Thoracic aorta (tissue), 2 donors: Measurements from ENCODE around the gene FAM228B. TPM values are rescaled to one million over a fixed set of nuclear protein-coding genes. Genes with fewer than 3 reads are reported as not detected.
A peak's percentile ranks its signal among the peaks of the same experiment; 100 is the strongest.

Experiments used
- ATAC-seq: fragments of 150-250 bp; one replicate; pipeline ENCODE4 v1.8.0; 2017; ENCODE audit warnings: low read depth; ENCODE audit not compliant: insufficient number of reproducible peaks, low FRiP score
- DNase-seq: peaks from one replicate; pipeline ENCODE4 v3.0.0-alpha.2; 2020; ENCODE audit warnings: low spot score
- H3K27ac ChIP-seq, 2 donors: fragments of 200-600 bp; sonication (generic); 1 replicate in 1 of 2; 2 replicates in 1 of 2; pipeline ENCODE4 v1.5.1; 2016; ENCODE audit warnings: mild to moderate bottlenecking in 2 of 2, moderate library complexity in 2 of 2
- H3K27me3 ChIP-seq: fragments of 200-600 bp; sonication (generic); replicated peaks from 2 replicates; pipeline ENCODE4 v1.6.0; 2016; ENCODE audit warnings: mild to moderate bottlenecking; ENCODE audit not compliant: insufficient read depth
- H3K36me3 ChIP-seq: fragments of 200-600 bp; sonication (generic); one replicate; pipeline ENCODE4 v1.5.1; 2016
- H3K4me1 ChIP-seq, 2 donors: fragments of 200-600 bp; sonication (generic); 1 replicate in 1 of 2; 2 replicates in 1 of 2; pipeline versions ENCODE4 v1.5.1 to v1.6.0; 2016; ENCODE audit warnings: low read depth in 2 of 2, mild to moderate bottlenecking in 1 of 2; ENCODE audit not compliant: control insufficient read depth in 1 of 2
- H3K4me3 ChIP-seq: fragments of 200-600 bp; sonication (generic); 2 replicates; pipeline ENCODE4 v1.5.1; 2016; ENCODE audit warnings: mild to moderate bottlenecking
- H3K9me3 ChIP-seq: fragments of 200-600 bp; sonication (generic); 2 replicates; pipeline ENCODE4 v1.5.1; 2016
- CTCF ChIP-seq: fragments of 200-600 bp; sonication (generic); IDR thresholded peaks from one replicate; pipeline ENCODE4 v1.5.1; 2019; ENCODE audit warnings: antibody characterized with exemption
- total RNA-seq, 2 donors: library from RNA; depleted of rRNA; stranded (reverse); fragments of >200 nt; gene quantifications; one replicate each; pipeline versions ENCODE4 v1.1.0 to v1.2.3, GENCODE V29; 2016

The FAM228B gene
- total RNA-seq, 2 donors from 2014 or later, result 23.6 to 114 TPM

GRCh38 chr2:24076849-24077534 is 46.3 kb upstream of the FAM228B start:
- ATAC-seq (no peak), DNase-seq (peak; percentile 6)
- Histone ChIP-seq H3K4me1 (peaks cover 0 to 17% of the 10 kb centered on the region in 2 donors), H3K27ac (peak overlapping the region; percentile 92 to 93), H3K36me3 (peaks cover 8% of the 10 kb centered on the region), H3K9me3 (no peaks in the 10 kb centered on the region), H3K27me3 (no peaks in the 10 kb centered on the region), H3K4me3 (peak overlapping the region; percentile 96)
- no peak for TF ChIP-seq CTCF

GRCh38 chr2:24077535-24077877 is 45.8 kb upstream of the FAM228B start:
- H3K4me3 ChIP-seq, result peak overlapping the region; percentile 96
- peaks cover 9% of the 10 kb centered on the region for H3K36me3 ChIP-seq
- ATAC-seq (no peak), DNase-seq (no peak)
- H3K27ac ChIP-seq, result peak overlapping the region; percentile 92 to 93
- H3K4me1 ChIP-seq, result peaks cover 0 to 17% of the 10 kb centered on the region in 2 donors
- no peaks in the 10 kb centered on the region for H3K9me3 ChIP-seq
- no peaks in the 10 kb centered on the region for H3K27me3 ChIP-seq
- no peak for TF ChIP-seq CTCF

- Histone ChIP-seq H3K27ac (peak overlapping the region; percentile 92 to 93), H3K9me3 (no peaks in the 10 kb centered on the region), H3K27me3 (no peaks in the 10 kb centered on the region), H3K4me3 (peak overlapping the region; percentile 96), H3K4me1 (peaks cover 0 to 17% of the 10 kb centered on the region in 2 donors), H3K36me3 (peaks cover 7% of the 10 kb centered on the region)
- ATAC-seq (no peak), DNase-seq (no peak)
- no peak for TF ChIP-seq CTCF
Measured at GRCh38 chr2:24077879-24078278, 45.4 kb upstream of the FAM228B start.

- no peak for TF ChIP-seq CTCF
- Histone ChIP-seq H3K4me3 (no peak overlapping the region), H3K9me3 (no peaks in the 10 kb centered on the region), H3K27me3 (no peaks in the 10 kb centered on the region), H3K4me1 (peaks cover 7 to 26% of the 10 kb centered on the region in 2 donors), H3K27ac (no peak overlapping the region), H3K36me3 (peaks cover 7% of the 10 kb centered on the region)
- DNase-seq (no peak), ATAC-seq (no peak)
Measured at GRCh38 chr2:24080701-24081100, 42.6 kb upstream of the FAM228B start.

- Histone ChIP-seq H3K27ac (peak overlapping the region; percentile 81 to 87), H3K36me3 (peaks cover 7% of the 10 kb centered on the region)
- ATAC-seq, result no peak
Measured at GRCh38 chr2:24082787-24083566, 40.3 kb upstream of the FAM228B start.

More at GRCh38 chr2:24082787-24083566, 40.3 kb upstream of the FAM228B start:
- Histone ChIP-seq H3K9me3 (no peaks in the 10 kb centered on the region), H3K4me3 (peak overlapping the region; percentile 74), H3K4me1 (peaks cover 7 to 20% of the 10 kb centered on the region in 2 donors), H3K27me3 (no peaks in the 10 kb centered on the region)
- no peak for DNase-seq
- no peak for TF ChIP-seq CTCF
